GM12878 (cell line): ENCODE data around the gene RND1. TPM values are rescaled to one million over a fixed set of nuclear protein-coding genes. Genes with fewer than 3 reads are reported as not detected.

Experiments
- ATAC-seq: fragments of 200-7000 bp; cut with Tn5 transposase; 3 replicates; pipeline ENCODE4 v1.9.1; 2020; ENCODE audit warnings: mild to moderate bottlenecking, moderate library complexity
- BruUV-seq: library from RNA; stranded (reverse); fragments of 400-500 nt; replicated peaks from 2 replicates; lab custom pipeline; 2021; lab: Mats Ljungman, UMichigan
- CTCF ChIA-PET: fragments of 300-600 bp; sonication (Branson Sonifier 250); formaldehyde crosslinking; extraction: SDS; loops from one replicate; lab custom pipeline; 2021; ENCODE audit warnings: inconsistent platforms; lab: Yijun Ruan, JAX
- POLR2A ChIA-PET: fragments of 350-600 bp; formaldehyde crosslinking; extraction: SDS; loops from one replicate; lab custom pipeline; 2021; ENCODE audit warnings: inconsistent platforms; lab: Charles Lee
- RAD21 ChIA-PET: fragments of 300-600 bp; sonication (Branson Sonifier 250); formaldehyde crosslinking; loops from one replicate; lab custom pipeline; 2023; ENCODE audit warnings: antibody characterized with exemption; ENCODE audit not compliant: unreplicated experiment; lab: Charles Lee
- SMC1A ChIA-PET: fragments of 300-600 bp; sonication (Branson Sonifier 250); formaldehyde crosslinking; loops from one replicate; lab custom pipeline; 2023; ENCODE audit not compliant: unreplicated experiment, uncharacterized antibody; lab: Charles Lee
- DNase-seq: peaks from one replicate; pipeline ENCODE4 v3.0.0-alpha.2; 2011; ENCODE audit warnings: low read depth, low spot score
- FAIRE-seq: peaks from 3 replicates; lab custom pipeline; 2011; peaks lifted over from hg19 to GRCh38; lab: Jason Lieb, UNC
- H2AFZ ChIP-seq: 2 replicates; pipeline ENCODE4 v1.6.0; 2011; ENCODE audit warnings: low read depth, low read length, control low read depth; ENCODE audit not compliant: control insufficient read depth
- H3K27ac ChIP-seq: 2 replicates; pipeline ENCODE4 v1.5.1; 2011; ENCODE audit warnings: control low read depth; ENCODE audit not compliant: control insufficient read depth, insufficient read depth
- H3K27me3 ChIP-seq, 2 experiments: replicated peaks in 1 of 2; 2 replicates each; pipeline versions ENCODE4 v1.6.0 to v1.6.1; 2011; ENCODE audit warnings: low read length in 1 of 2; ENCODE audit not compliant: control insufficient read depth in 2 of 2, insufficient read depth in 2 of 2
- H3K36me3 ChIP-seq, 2 experiments: 2 replicates each; pipeline ENCODE4 v1.5.1; 2011; ENCODE audit warnings: low read length in 1 of 2; ENCODE audit not compliant: control insufficient read depth in 2 of 2, insufficient read depth in 2 of 2
- H3K4me1 ChIP-seq: 2 replicates; pipeline ENCODE4 v1.6.1; 2011; ENCODE audit warnings: mild to moderate bottlenecking, low read length, moderate library complexity, mixed read lengths; ENCODE audit not compliant: control insufficient read depth, insufficient read depth
- H3K4me2 ChIP-seq: 2 replicates; pipeline ENCODE4 v1.6.0; 2011; ENCODE audit warnings: control low read depth; ENCODE audit not compliant: control insufficient read depth, insufficient read depth
- H3K4me3 ChIP-seq: fragments of 200-600 bp; sonication (generic); 2 replicates; pipeline ENCODE4 v1.5.1; 2016
- H3K79me2 ChIP-seq: 2 replicates; pipeline ENCODE4 v1.6.0; 2011; ENCODE audit warnings: low read length; ENCODE audit not compliant: control insufficient read depth, insufficient read depth
- H3K9ac ChIP-seq: 2 replicates; pipeline ENCODE4 v1.8.0; 2011; ENCODE audit warnings: low read length, control low read depth, mixed read lengths; ENCODE audit not compliant: control insufficient read depth, insufficient read depth
- H3K9me3 ChIP-seq: replicated peaks from 3 replicates; pipeline ENCODE4 v1.5.1; 2011; ENCODE audit warnings: mild to moderate bottlenecking, low read length; ENCODE audit not compliant: control insufficient read depth, insufficient read depth
- H4K20me1 ChIP-seq: 2 replicates; pipeline ENCODE4 v1.6.0; 2011; ENCODE audit not compliant: control insufficient read depth, insufficient read depth
- DPF2 ChIP-seq: fragments of 450-650 bp; IDR thresholded peaks from 2 replicates; pipeline ENCODE4 v1.6.1; 2017; ENCODE audit warnings: mild to moderate bottlenecking
- FOXK2 ChIP-seq: fragments of 450-650 bp; IDR thresholded peaks from 2 replicates; pipeline ENCODE4 v1.6.1; 2017; ENCODE audit warnings: mild to moderate bottlenecking, moderate library complexity
- JUNB ChIP-seq: IDR thresholded peaks from 2 replicates; pipeline ENCODE4 v1.6.1; 2016; ENCODE audit warnings: antibody characterized with exemption, mild to moderate bottlenecking
- NFIC ChIP-seq: IDR thresholded peaks from 2 replicates; pipeline ENCODE4 v1.6.1; 2012; ENCODE audit warnings: low read depth, mild to moderate bottlenecking, inconsistent platforms, low read length, moderate library complexity
- SMAD1 ChIP-seq: fragments of 450-650 bp; IDR thresholded peaks from 2 replicates; pipeline ENCODE4 v1.6.1; 2018; ENCODE audit warnings: mild to moderate bottlenecking, low read depth; ENCODE audit not compliant: partially characterized antibody
- SP1 ChIP-seq: IDR thresholded peaks from one replicate; pipeline ENCODE4 v1.6.1; 2011; ENCODE audit warnings: low read depth, low read length
- TCF12 ChIP-seq: IDR thresholded peaks from 2 replicates; pipeline ENCODE4 v1.6.1; 2011; ENCODE audit warnings: low read depth, mild to moderate bottlenecking, low read length
- WGBS: methylation state at CpG from one replicate; pipeline ENCODE4 v1.1.6; 2016; ENCODE audit warnings: low lambda C conversion rate; ENCODE audit not compliant: insufficient replicate concordance, insufficient coverage; ENCODE audit errors: missing lambda C conversion rate; 5-methylcytosine and 5-hydroxymethylcytosine counted together
- in situ Hi-C: fragments of 300-500 bp; cut with MboI; formaldehyde crosslinking; loops from 9 replicates; pipeline ENCODE4 v1.14.3; 2018; ENCODE audit warnings: mixed read lengths
- intact Hi-C: fragments of 100-400 bp; cut with micrococcal nuclease; formaldehyde crosslinking; loops from one replicate; pipeline ENCODE4 v1.14.2; 2022; ENCODE audit not compliant: unreplicated experiment
- polyA plus RNA-seq, 11 experiments: library from polyadenylated mRNA; depleted of rRNA in 4 of 11; unstranded in 6 of 11; stranded (reverse) in 5 of 11; fragments of >200 nt; fragmentation: Nextera tagmentation in 4 of 11; fragmentation: Illumina TruSeq in 1 of 11; extraction: Ambion mirVana in 4 of 11; extraction: Trizol in 1 of 11; gene quantifications; 1 replicate in 1 of 11; 2 replicates in 10 of 11; pipeline versions ENCODE4 v1.2.1 to v1.2.3, GENCODE V29; 2011 to 2016; ENCODE audit warnings: inconsistent platforms in 2 of 11, missing spikeins in 2 of 11, low read depth in 1 of 11
- total RNA-seq, 4 experiments: library from RNA; depleted of rRNA in 3 of 4; stranded (reverse); fragments of >200 nt in 3 of 4; fragmentation: Illumina TruSeq in 1 of 4; extraction: Trizol in 1 of 4; gene quantifications; 2 replicates each; pipeline versions ENCODE4 v1.2.1 to v1.2.3, GENCODE V29; 2013 to 2021
- TF ChIP-seq, protein P1 (sequence below): IDR thresholded peaks from 2 replicates; pipeline ENCODE4 v1.6.1; 2012; ENCODE audit warnings: low read depth, low read length, improper control_type of control experiment
- TF ChIP-seq, protein P2 (sequence below): IDR thresholded peaks from 2 replicates; pipeline ENCODE4 v1.6.1; 2011; ENCODE audit warnings: low read depth, low read length, improper control_type of control experiment, borderline replicate concordance
- TF ChIP-seq, protein P3 (sequence below): IDR thresholded peaks from 2 replicates; pipeline ENCODE4 v1.6.1; 2012; ENCODE audit warnings: low read depth, low read length, improper control_type of control experiment

Gene RND1
- total and polyA plus RNA-seq, 10 of the 15 experiments (the other 5 are each of a cell fraction or from before 2014, with no cell fraction given): 0.24 to 5.1 (median 1.5) TPM

DNA sequence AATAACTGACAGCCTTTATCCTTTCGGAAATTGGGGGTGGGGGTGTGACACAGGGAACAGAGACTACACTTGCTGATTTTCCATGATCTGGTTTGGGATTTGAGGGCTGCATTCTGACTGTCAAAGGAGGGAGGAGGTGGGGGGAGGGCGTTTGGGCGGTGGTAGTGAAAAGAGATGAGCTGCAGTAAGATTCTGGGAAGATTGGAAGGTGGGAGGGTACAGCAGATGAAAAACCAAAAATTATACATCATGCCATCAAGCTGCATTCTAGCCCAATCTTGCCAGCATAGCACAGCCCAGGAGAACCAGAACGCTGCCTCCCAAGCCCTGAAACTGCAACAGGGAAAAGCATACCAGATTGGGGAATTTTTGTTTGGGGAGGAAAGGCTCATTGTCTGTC lies 2.4 kb downstream of the RND1 start:
- POLR2A ChIA-PET: interaction anchor here (2.8 to 5.0 kb wide), 3 partner anchors 9 to 39 kb away, joined by 8 to 52 read pairs (median 36); partner anchors contain the start of gene DDX23
- no peak overlapping the region for H3K27ac ChIP-seq
- intact Hi-C loops (no loop called here), in situ Hi-C loops (no loop called here)
- ATAC-seq: no peak
- no TSS peak for BruUV-seq
- SMC1A ChIA-PET: interaction anchor here (10.6 kb wide), 1 partner anchor 11 kb away, joined by 79 read pairs; the partner anchor contains the start of gene DDX23
- no peak for FAIRE-seq
- no peaks in the 10 kb centered on the region for H4K20me1 ChIP-seq
- RAD21 ChIA-PET: interaction anchor here (1.8 to 3.4 kb wide), 2 partner anchors 10 to 125 kb away, joined by 4 to 42 read pairs; partner anchors contain the start of gene DDX23
- TF ChIP-seq, protein P1, sequence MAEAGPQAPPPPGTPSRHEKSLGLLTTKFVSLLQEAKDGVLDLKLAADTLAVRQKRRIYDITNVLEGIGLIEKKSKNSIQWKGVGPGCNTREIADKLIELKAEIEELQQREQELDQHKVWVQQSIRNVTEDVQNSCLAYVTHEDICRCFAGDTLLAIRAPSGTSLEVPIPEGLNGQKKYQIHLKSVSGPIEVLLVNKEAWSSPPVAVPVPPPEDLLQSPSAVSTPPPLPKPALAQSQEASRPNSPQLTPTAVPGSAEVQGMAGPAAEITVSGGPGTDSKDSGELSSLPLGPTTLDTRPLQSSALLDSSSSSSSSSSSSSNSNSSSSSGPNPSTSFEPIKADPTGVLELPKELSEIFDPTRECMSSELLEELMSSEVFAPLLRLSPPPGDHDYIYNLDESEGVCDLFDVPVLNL: no peak
- TF ChIP-seq SMAD1 (no peak), TCF12 (no peak), JUNB (no peak), DPF2 (no peak), FOXK2 (no peak), NFIC (no peak), SP1 (no peak)
- TF ChIP-seq, protein P2, sequence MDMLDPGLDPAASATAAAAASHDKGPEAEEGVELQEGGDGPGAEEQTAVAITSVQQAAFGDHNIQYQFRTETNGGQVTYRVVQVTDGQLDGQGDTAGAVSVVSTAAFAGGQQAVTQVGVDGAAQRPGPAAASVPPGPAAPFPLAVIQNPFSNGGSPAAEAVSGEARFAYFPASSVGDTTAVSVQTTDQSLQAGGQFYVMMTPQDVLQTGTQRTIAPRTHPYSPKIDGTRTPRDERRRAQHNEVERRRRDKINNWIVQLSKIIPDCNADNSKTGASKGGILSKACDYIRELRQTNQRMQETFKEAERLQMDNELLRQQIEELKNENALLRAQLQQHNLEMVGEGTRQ: no peak
- TF ChIP-seq, protein P3, sequence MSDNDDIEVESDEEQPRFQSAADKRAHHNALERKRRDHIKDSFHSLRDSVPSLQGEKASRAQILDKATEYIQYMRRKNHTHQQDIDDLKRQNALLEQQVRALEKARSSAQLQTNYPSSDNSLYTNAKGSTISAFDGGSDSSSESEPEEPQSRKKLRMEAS: no peak
- no peak overlapping the region for H2AFZ ChIP-seq
- CTCF ChIA-PET: interaction anchor here (9.6 to 9.9 kb wide), 2 partner anchors 10 to 27 kb away, joined by 75 to 135 read pairs; partner anchors contain the start of gene DDX23
- H3K4me3 ChIP-seq: no peak overlapping the region
- no peaks in the 10 kb centered on the region for H3K27me3 ChIP-seq
- H3K9ac ChIP-seq: no peak overlapping the region
- H3K36me3 ChIP-seq: peaks cover 0 to 3% of the 10 kb centered on the region in 2 experiments; a peak in 2 of 4 replicates
- H3K4me1 ChIP-seq: peaks cover 12% of the 10 kb centered on the region
- no peak for DNase-seq
- peaks cover 6% of the 10 kb centered on the region for H3K79me2 ChIP-seq
- 76% methylated on average over 4 of the region's 4 CpGs for WGBS
- no peak overlapping the region for H3K4me2 ChIP-seq
- no peaks in the 10 kb centered on the region for H3K9me3 ChIP-seq
